Hepatocyte (in vitro differentiated cells): Measurements from ENCODE around the gene PALLD. TPM values are rescaled to one million over a fixed set of nuclear protein-coding genes. Genes with fewer than 3 reads are reported as not detected.
A peak's percentile ranks its signal among the peaks of the same experiment; 100 is the strongest.

Source experiments
- DNase-seq: peaks from one replicate; pipeline ENCODE4 v3.0.0-alpha.2; 2016; ENCODE audit warnings: low spot score
- H2AFZ ChIP-seq: fragments of 200-600 bp; sonication (generic); 2 replicates; pipeline ENCODE4 v1.6.0; 2016; ENCODE audit warnings: antibody characterized with exemption, mild to moderate bottlenecking
- H3K27ac ChIP-seq: fragments of 200-600 bp; sonication (generic); 2 replicates; pipeline ENCODE4 v1.5.1; 2016; ENCODE audit warnings: mild to moderate bottlenecking
- H3K27me3 ChIP-seq: fragments of 200-600 bp; sonication (generic); 2 replicates; pipeline ENCODE4 v1.6.1; 2016
- H3K36me3 ChIP-seq: fragments of 200-600 bp; sonication (generic); replicated peaks from 2 replicates; pipeline ENCODE4 v1.5.1; 2016; ENCODE audit warnings: low read depth; ENCODE audit not compliant: insufficient read depth
- H3K4me1 ChIP-seq: fragments of 200-600 bp; sonication (generic); 2 replicates; pipeline ENCODE4 v1.5.1; 2016; ENCODE audit warnings: mild to moderate bottlenecking, moderate library complexity; ENCODE audit not compliant: insufficient read depth
- H3K4me2 ChIP-seq: fragments of 200-600 bp; sonication (generic); 2 replicates; pipeline ENCODE4 v1.6.0; 2016
- H3K4me3 ChIP-seq: fragments of 200-600 bp; sonication (generic); 2 replicates; pipeline ENCODE4 v1.5.1; 2016; ENCODE audit warnings: mild to moderate bottlenecking
- H3K79me2 ChIP-seq: fragments of 200-600 bp; sonication (generic); 2 replicates; pipeline ENCODE4 v1.6.0; 2017; ENCODE audit warnings: mild to moderate bottlenecking
- H3K9me2 ChIP-seq: fragments of 200-600 bp; sonication (generic); replicated peaks from 2 replicates; pipeline ENCODE4 v1.6.0; 2017; ENCODE audit warnings: mild to moderate bottlenecking; ENCODE audit not compliant: insufficient read depth
- H3K9me3 ChIP-seq: fragments of 200-600 bp; sonication (generic); 2 replicates; pipeline ENCODE4 v1.5.1; 2016; ENCODE audit warnings: low read depth, mild to moderate bottlenecking
- H4K20me1 ChIP-seq: fragments of 200-600 bp; sonication (generic); 2 replicates; pipeline ENCODE4 v1.6.0; 2016; ENCODE audit warnings: mild to moderate bottlenecking; ENCODE audit not compliant: insufficient read depth, poor library complexity, severe bottlenecking
- EZH2 ChIP-seq: fragments of 200-600 bp; sonication (generic); IDR thresholded peaks from 2 replicates; pipeline ENCODE4 v1.6.1; 2016; ENCODE audit warnings: antibody characterized with exemption, mild to moderate bottlenecking, borderline replicate concordance
- EZH2phosphoT487 ChIP-seq: fragments of 200-600 bp; sonication (generic); IDR thresholded peaks from one replicate; pipeline ENCODE4 v1.6.1; 2018; ENCODE audit warnings: antibody characterized with exemption, mild to moderate bottlenecking, low read depth, moderate library complexity; ENCODE audit not compliant: unreplicated experiment, severe bottlenecking
- WGBS: methylation state at CpG from one replicate; pipeline ENCODE4 v1.1.6; 2016; ENCODE audit warnings: low lambda C conversion rate; ENCODE audit errors: missing lambda C conversion rate; 5-methylcytosine and 5-hydroxymethylcytosine counted together
- polyA plus RNA-seq: library from polyadenylated mRNA; unstranded; fragments of >200 nt; fragmentation: Nextera tagmentation; extraction: Ambion mirVana; gene quantifications from 2 replicates; pipeline ENCODE4 v1.2.1, GENCODE V29; 2016
- total RNA-seq: library from RNA; depleted of rRNA; stranded (reverse); fragments of >200 nt; gene quantifications from 2 replicates; pipeline ENCODE4 v1.2.3, GENCODE V29; 2014
- TF ChIP-seq, protein P1 (sequence below): fragments of 200-600 bp; sonication (generic); IDR thresholded peaks from 2 replicates; pipeline ENCODE4 v1.5.1; 2016; ENCODE audit warnings: antibody characterized with exemption, mild to moderate bottlenecking; ENCODE audit not compliant: poor library complexity

The PALLD gene
- total and polyA plus RNA-seq, 2 experiments from 2014 or later = 82.7 to 85.2 TPM

DNA sequence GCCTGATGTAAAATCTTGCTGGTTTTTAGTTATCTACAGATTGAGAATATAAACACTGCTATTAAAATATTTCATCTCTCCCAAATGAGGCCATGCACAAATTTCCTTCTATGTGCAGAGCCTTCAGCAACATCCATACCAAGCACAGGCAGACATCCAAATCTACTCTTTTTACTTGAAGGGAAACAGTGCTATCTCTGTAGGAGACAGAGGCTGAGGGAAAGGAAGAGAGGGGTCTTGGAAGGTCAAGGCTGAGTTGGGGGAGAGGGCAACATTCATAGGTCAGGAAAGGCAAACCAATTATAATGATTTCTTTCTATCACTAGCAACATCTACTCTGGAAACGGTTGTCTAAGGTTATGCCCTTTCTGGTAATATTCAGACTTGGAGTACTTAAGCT lies 273.0 kb downstream of the PALLD start:
- H3K79me2 ChIP-seq = no peaks in the 10 kb centered on the region
- H3K9me2 ChIP-seq = no peaks in the 10 kb centered on the region
- no peaks in the 10 kb centered on the region for H3K27me3 ChIP-seq
- no peaks in the 10 kb centered on the region for H3K36me3 ChIP-seq
- peak overlapping the region; percentile 61 for H3K27ac ChIP-seq
- no peaks in the 10 kb centered on the region for H3K9me3 ChIP-seq
- TF ChIP-seq, protein P1, sequence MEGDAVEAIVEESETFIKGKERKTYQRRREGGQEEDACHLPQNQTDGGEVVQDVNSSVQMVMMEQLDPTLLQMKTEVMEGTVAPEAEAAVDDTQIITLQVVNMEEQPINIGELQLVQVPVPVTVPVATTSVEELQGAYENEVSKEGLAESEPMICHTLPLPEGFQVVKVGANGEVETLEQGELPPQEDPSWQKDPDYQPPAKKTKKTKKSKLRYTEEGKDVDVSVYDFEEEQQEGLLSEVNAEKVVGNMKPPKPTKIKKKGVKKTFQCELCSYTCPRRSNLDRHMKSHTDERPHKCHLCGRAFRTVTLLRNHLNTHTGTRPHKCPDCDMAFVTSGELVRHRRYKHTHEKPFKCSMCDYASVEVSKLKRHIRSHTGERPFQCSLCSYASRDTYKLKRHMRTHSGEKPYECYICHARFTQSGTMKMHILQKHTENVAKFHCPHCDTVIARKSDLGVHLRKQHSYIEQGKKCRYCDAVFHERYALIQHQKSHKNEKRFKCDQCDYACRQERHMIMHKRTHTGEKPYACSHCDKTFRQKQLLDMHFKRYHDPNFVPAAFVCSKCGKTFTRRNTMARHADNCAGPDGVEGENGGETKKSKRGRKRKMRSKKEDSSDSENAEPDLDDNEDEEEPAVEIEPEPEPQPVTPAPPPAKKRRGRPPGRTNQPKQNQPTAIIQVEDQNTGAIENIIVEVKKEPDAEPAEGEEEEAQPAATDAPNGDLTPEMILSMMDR = no peak
- no peak for TF ChIP-seq EZH2phosphoT487
- no peak for TF ChIP-seq EZH2
- H3K4me2 ChIP-seq = no peak overlapping the region
- no peaks in the 10 kb centered on the region for H4K20me1 ChIP-seq
- no peaks in the 10 kb centered on the region for H3K4me1 ChIP-seq
- H3K4me3 ChIP-seq = no peak overlapping the region
- no peak for DNase-seq
- H2AFZ ChIP-seq = no peak overlapping the region
- 47% methylated on average over 1 of the region's 1 CpG for WGBS

DNA sequence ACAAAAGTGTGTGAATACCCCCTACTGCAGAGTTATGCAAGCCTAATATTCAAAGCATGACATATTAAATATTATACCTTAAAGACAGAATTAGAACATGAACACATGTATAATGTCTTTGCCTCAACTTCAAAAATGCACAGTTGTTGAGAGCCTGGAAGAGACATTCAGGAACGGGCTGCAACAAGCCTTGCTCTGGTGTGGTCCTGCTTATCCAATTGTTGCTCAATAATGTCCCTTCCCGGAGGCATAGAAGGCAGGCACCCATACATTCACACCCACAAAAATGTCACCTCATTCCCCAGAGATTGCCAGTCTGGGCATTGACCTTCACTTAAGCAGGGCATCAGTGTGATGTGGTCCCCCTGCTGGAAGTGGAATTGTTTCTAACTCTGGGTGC lies 274.4 kb downstream of the PALLD start:
- no peak for DNase-seq
- no peak overlapping the region for H3K27ac ChIP-seq
- no peaks in the 10 kb centered on the region for H3K9me3 ChIP-seq
- no peaks in the 10 kb centered on the region for H3K36me3 ChIP-seq
- H3K4me2 ChIP-seq = no peak overlapping the region
- no peaks in the 10 kb centered on the region for H3K27me3 ChIP-seq
- H4K20me1 ChIP-seq = no peaks in the 10 kb centered on the region
- H3K79me2 ChIP-seq = no peaks in the 10 kb centered on the region
- H3K4me3 ChIP-seq = no peak overlapping the region
- no peaks in the 10 kb centered on the region for H3K9me2 ChIP-seq
- TF ChIP-seq EZH2phosphoT487 (no peak), EZH2 (no peak)
- TF ChIP-seq, protein P1 = no peak
- no peak overlapping the region for H2AFZ ChIP-seq
- 90% methylated on average over 2 of the region's 2 CpGs for WGBS
- no peaks in the 10 kb centered on the region for H3K4me1 ChIP-seq

GRCh38 chr4:168773388-168774195 lies 276.7 kb downstream of the PALLD start:
- H3K4me3 ChIP-seq = no peak overlapping the region
- no peaks in the 10 kb centered on the region for H3K36me3 ChIP-seq
- H3K4me1 ChIP-seq = no peaks in the 10 kb centered on the region
- H3K79me2 ChIP-seq = no peaks in the 10 kb centered on the region
- no peak overlapping the region for H3K27ac ChIP-seq
- 90% methylated on average over 12 of the region's 12 CpGs for WGBS
- no peak for DNase-seq
- no peaks in the 10 kb centered on the region for H4K20me1 ChIP-seq
- TF ChIP-seq EZH2 (no peak), EZH2phosphoT487 (no peak)
- TF ChIP-seq, protein P1 = no peak
- no peak overlapping the region for H3K4me2 ChIP-seq
- H3K9me3 ChIP-seq = peaks cover 3% of the 10 kb centered on the region
- no peaks in the 10 kb centered on the region for H3K27me3 ChIP-seq
- H2AFZ ChIP-seq = no peak overlapping the region
- H3K9me2 ChIP-seq = no peaks in the 10 kb centered on the region
